ENCODE measurements around the gene MFAP3L. TPM values are rescaled to one million over a fixed set of nuclear protein-coding genes. Genes with fewer than 3 reads are reported as not detected.
"Not testable (repeated sequence)": the region's sequence is repeated elsewhere in the genome, so short reads cannot be mapped to it uniquely, and the experiment has no call there.

MFAP3L gene
- total RNA-seq, 1 experiment from 2014 or later = 6.2 TPM

DNA sequence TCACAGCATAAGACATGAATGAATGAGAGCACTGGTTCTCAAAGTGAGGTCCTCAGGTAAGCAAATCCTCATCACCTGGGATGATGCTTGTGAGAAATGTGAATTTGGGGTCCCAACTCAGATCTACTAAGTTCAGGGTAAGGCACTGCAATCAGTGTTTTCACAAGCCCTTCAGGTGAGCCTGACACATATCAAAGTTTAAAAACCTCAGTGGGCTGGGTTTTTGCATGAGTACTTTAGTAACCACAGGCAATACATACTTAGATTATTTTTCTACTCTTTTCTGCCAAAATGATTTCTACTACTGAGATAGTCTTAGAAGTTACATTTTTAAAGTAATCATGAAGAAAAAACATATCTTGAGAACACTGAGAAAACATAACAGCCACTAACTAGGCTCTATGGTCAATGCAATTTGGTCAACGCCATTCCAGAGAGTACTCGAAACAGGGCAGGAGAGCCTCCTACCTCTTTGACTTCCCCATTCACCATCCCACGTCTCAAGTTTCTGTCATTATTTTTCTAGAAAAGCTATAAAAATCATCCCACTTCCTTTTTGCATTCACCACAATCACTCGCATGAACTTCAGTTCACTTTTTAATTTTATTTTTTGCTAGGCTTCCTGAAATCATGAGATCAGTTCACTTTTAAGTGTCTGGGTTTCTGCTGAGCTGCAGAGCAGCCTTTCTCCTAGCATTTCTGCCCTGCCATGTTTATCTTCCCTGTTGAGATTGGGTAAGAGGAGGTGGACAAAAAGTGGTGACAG, 73.8 kb downstream of the MFAP3L start:
- Histone ChIP-seq H3K9me3 (ENCODE audit: insufficient read depth, low read depth) (no peaks in the 10 kb centered on the region), H3F3A (ENCODE audit: insufficient read depth, low read depth) (no peaks in the 10 kb centered on the region), H3K27ac (no peak overlapping the region), H3K4me3 (no peak overlapping the region), H3K27me3 (ENCODE audit: insufficient read depth, low read depth) (no peaks in the 10 kb centered on the region), H3K79me2 (ENCODE audit: low read depth) (no peaks in the 10 kb centered on the region), H3K9me2 (ENCODE audit: insufficient read depth) (no peaks in the 10 kb centered on the region), H3K4me1 (replicated peaks; ENCODE audit: insufficient read depth) (no peaks in the 10 kb centered on the region), H2AFZ (no peak overlapping the region), H3K4me2 (no peak overlapping the region), H3K36me3 (ENCODE audit: low read depth) (no peaks in the 10 kb centered on the region), H4K20me1 (ENCODE audit: insufficient read depth) (no peaks in the 10 kb centered on the region)
- intact Hi-C loops (cut with micrococcal nuclease; ENCODE audit: unreplicated experiment) = no loop called here
- POLR2A ChIA-PET (ENCODE audit: unreplicated experiment) = no interaction called here
- CTCF ChIA-PET = no interaction called here
- BruUV-seq (replicated peaks) = no TSS peak
- no peak for DNase-seq
- TF ChIP-seq, protein P1, sequence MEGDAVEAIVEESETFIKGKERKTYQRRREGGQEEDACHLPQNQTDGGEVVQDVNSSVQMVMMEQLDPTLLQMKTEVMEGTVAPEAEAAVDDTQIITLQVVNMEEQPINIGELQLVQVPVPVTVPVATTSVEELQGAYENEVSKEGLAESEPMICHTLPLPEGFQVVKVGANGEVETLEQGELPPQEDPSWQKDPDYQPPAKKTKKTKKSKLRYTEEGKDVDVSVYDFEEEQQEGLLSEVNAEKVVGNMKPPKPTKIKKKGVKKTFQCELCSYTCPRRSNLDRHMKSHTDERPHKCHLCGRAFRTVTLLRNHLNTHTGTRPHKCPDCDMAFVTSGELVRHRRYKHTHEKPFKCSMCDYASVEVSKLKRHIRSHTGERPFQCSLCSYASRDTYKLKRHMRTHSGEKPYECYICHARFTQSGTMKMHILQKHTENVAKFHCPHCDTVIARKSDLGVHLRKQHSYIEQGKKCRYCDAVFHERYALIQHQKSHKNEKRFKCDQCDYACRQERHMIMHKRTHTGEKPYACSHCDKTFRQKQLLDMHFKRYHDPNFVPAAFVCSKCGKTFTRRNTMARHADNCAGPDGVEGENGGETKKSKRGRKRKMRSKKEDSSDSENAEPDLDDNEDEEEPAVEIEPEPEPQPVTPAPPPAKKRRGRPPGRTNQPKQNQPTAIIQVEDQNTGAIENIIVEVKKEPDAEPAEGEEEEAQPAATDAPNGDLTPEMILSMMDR (conservative IDR thresholded peaks at IDR 0.05) = no peak
- TF ChIP-seq EZH2 (IDR thresholded peaks at IDR 0.05; ENCODE audit: low read depth) = no peak

DNA sequence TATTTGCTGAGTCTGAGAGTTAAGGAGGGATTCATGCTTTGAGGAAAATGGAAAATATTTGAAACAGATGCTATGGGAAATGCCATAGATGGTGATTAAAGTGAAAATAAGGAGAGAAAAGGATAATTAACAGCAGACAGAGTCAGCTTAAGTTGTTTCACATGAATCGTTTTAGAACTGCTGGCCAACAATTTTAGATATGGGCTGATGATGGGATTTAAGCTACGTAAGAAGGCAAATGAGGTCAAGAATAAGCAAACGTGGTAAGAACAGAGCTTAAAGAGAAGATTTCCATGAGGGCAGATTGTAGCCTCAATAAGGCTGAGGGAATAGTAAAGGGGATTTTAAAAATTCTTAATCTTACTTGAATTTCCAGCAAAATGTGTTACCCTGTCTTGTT, 77.9 kb downstream of the MFAP3L start:
- H2AFZ ChIP-seq = no peak overlapping the region
- no peaks in the 10 kb centered on the region for H3K9me3 ChIP-seq (ENCODE audit: insufficient read depth, low read depth)
- no TSS peak for BruUV-seq (replicated peaks)
- H3K27ac ChIP-seq = no peak overlapping the region
- no peaks in the 10 kb centered on the region for H3K9me2 ChIP-seq (ENCODE audit: insufficient read depth)
- no peaks in the 10 kb centered on the region for H3F3A ChIP-seq (ENCODE audit: insufficient read depth, low read depth)
- 0 out of 2 replicates have a peak, but pooled peaks cover 3% of the 10 kb centered on the region for H3K4me1 ChIP-seq (replicated peaks; ENCODE audit: insufficient read depth)
- H3K4me2 ChIP-seq = no peak overlapping the region
- CTCF ChIA-PET = no interaction called here
- DNase-seq = no peak
- no peaks in the 10 kb centered on the region for H4K20me1 ChIP-seq (ENCODE audit: insufficient read depth)
- no peaks in the 10 kb centered on the region for H3K27me3 ChIP-seq (ENCODE audit: insufficient read depth, low read depth)
- POLR2A ChIA-PET (ENCODE audit: unreplicated experiment) = no interaction called here
- intact Hi-C loops (cut with micrococcal nuclease; ENCODE audit: unreplicated experiment) = loop anchor here (10.0 kb wide), 1 partner anchor 333 kb away; the partner anchor contains the start of gene NEK1
- H3K36me3 ChIP-seq (ENCODE audit: low read depth) = no peaks in the 10 kb centered on the region
- H3K79me2 ChIP-seq (ENCODE audit: low read depth) = no peaks in the 10 kb centered on the region
- no peak for TF ChIP-seq EZH2 (IDR thresholded peaks at IDR 0.05; ENCODE audit: low read depth)
- TF ChIP-seq, protein P1 (conservative IDR thresholded peaks at IDR 0.05) = no peak
- H3K4me3 ChIP-seq = no peak overlapping the region

DNA sequence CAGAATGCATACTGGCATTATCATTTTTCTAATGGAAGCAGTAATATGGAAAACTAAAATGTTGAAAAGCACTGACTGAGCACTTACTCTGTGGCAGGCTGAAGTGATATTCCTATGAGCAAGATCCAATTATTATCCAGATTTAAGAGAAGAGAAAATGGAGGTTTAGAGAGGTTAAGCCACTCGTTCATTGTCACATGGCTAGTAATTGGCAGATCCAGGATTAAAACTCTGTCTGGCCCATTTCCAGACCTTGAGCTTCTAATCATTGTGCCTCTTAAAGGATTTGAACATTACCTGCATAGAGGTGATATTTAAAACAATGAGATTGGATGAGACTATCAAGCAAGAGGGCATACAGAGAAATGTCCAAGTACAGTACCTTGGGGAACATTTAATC, 80.6 kb downstream of the MFAP3L start:
- H3K9me2 ChIP-seq (ENCODE audit: insufficient read depth) = no peaks in the 10 kb centered on the region
- no peak overlapping the region for H2AFZ ChIP-seq
- TF ChIP-seq, protein P1 (conservative IDR thresholded peaks at IDR 0.05) = no peak
- TF ChIP-seq EZH2 (IDR thresholded peaks at IDR 0.05; ENCODE audit: low read depth) = no peak
- no peaks in the 10 kb centered on the region for H3F3A ChIP-seq (ENCODE audit: insufficient read depth, low read depth)
- no peaks in the 10 kb centered on the region for H3K27me3 ChIP-seq (ENCODE audit: insufficient read depth, low read depth)
- no peaks in the 10 kb centered on the region for H3K36me3 ChIP-seq (ENCODE audit: low read depth)
- no peaks in the 10 kb centered on the region for H3K9me3 ChIP-seq (ENCODE audit: insufficient read depth, low read depth)
- H3K4me3 ChIP-seq = no peak overlapping the region
- POLR2A ChIA-PET (ENCODE audit: unreplicated experiment) = no interaction called here
- H3K79me2 ChIP-seq (ENCODE audit: low read depth) = no peaks in the 10 kb centered on the region
- H3K27ac ChIP-seq = no peak overlapping the region
- intact Hi-C loops (cut with micrococcal nuclease; ENCODE audit: unreplicated experiment) = loop anchor here (10.0 kb wide), 1 partner anchor 331 kb away; the partner anchor contains the start of gene NEK1
- CTCF ChIA-PET = no interaction called here
- no TSS peak for BruUV-seq (replicated peaks)
- H3K4me2 ChIP-seq = no peak overlapping the region
- DNase-seq = no peak
- no peaks in the 10 kb centered on the region for H4K20me1 ChIP-seq (ENCODE audit: insufficient read depth)
- peaks cover 13% of the 10 kb centered on the region for H3K4me1 ChIP-seq (replicated peaks; ENCODE audit: insufficient read depth)

DNA sequence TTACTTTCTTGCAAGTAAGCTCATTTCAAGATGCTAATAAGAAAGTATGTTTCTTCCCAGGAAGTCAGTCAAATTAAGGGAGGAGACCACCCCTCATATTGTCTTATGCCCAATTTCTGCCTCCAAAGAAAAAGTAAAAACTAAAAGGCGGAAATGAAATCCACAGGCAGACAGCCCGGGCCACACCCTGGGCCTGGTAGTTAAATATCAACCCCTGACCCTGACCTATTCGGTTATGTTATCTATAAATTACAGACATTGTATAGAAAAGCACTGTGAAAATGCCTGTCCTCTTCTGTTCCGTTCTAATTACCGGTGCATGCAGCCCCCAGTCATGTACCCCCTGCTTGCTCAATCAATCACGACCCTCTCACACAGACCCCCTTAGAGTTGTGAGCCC, 82.6 kb downstream of the MFAP3L start:
- H3K79me2 ChIP-seq (ENCODE audit: low read depth); DNase-seq; BruUV-seq (replicated peaks); H2AFZ ChIP-seq; H3K27me3 ChIP-seq (ENCODE audit: insufficient read depth, low read depth); H3K4me2 ChIP-seq; H3K4me3 ChIP-seq; CTCF ChIA-PET; H4K20me1 ChIP-seq (ENCODE audit: insufficient read depth); H3K36me3 ChIP-seq (ENCODE audit: low read depth); H3K27ac ChIP-seq; H3K9me3 ChIP-seq (ENCODE audit: insufficient read depth, low read depth); H3F3A ChIP-seq (ENCODE audit: insufficient read depth, low read depth); H3K9me2 ChIP-seq (ENCODE audit: insufficient read depth): not testable (repeated sequence)
- H3K4me1 ChIP-seq (replicated peaks; ENCODE audit: insufficient read depth) = peaks cover 13% of the 10 kb centered on the region
- intact Hi-C loops (cut with micrococcal nuclease; ENCODE audit: unreplicated experiment) = loop anchor here (2.0 to 10.0 kb wide), 4 partner anchors 45 to 329 kb away; partner anchors contain the start of genes MFAP3L and NEK1
- POLR2A ChIA-PET (ENCODE audit: unreplicated experiment) = interaction anchor here (0.6 kb wide), 1 partner anchor 11 kb away, joined by 5 read pairs; no protein-coding TSS in a partner anchor
